ENCODE measurements around the gene MBD2.
"Not testable (repeated sequence)": the region's sequence is repeated elsewhere in the genome, so short reads cannot be mapped to it uniquely, and the experiment has no call there.

MBD2 gene

DNA sequence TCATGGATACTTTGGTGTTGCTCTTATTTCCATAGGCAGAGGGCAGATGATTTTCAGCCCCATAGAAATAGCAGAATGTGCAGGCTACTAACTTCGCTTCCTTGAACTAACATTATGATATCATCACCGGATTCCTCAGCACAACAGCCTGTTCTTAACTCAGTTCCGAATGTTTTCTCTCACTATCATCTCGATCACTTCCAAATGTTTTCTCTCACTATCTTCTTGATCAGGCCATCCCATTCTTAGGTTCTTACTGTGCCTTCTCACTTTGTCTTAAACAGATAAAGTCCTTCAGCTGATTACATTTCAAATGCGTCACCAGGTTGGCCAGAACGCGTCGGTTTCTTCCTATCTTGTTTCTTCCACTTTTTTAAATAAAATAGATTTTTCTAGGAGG lies 11.4 kb upstream of the MBD2 start:
- no peak for DNase-seq

DNA sequence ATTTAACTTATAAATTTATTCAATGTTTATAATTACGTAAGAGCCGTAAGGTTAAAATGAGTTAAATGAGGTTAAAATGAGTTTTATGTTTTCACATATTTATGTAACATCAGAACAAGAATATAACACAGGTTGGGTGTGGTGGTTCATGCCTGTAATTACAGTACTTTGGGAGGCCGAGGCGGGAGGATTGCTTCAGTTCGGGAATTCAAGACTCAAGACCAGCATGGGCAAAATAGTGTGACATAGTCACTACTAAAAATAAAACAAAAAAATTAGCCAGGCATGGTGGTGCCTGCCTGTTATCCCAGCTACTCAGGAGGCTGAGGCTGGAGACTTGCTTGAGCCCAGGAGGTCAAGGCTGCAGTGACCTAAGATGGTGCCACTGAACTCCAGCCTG lies 9.3 kb upstream of the MBD2 start:
- DNase-seq = no peak

DNA sequence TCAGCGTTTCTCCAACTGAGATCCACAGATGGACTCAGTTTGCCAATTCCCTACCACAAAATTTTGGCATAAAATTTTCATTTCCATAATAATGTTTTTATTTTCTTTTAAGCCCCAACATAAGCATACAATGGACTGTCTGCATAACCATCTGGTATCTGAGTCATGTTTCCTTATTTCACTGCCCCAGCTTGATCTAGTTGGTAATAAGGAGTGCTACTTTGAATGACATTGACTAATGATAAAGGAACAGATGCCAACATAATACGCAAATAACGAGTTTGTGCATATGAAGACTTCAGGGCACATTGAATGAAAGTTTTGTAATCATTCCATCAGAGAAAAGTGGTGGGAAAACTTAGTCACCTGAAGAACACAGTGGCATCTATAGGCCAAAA lies 8.8 kb upstream of the MBD2 start:
- no peak for DNase-seq

DNA sequence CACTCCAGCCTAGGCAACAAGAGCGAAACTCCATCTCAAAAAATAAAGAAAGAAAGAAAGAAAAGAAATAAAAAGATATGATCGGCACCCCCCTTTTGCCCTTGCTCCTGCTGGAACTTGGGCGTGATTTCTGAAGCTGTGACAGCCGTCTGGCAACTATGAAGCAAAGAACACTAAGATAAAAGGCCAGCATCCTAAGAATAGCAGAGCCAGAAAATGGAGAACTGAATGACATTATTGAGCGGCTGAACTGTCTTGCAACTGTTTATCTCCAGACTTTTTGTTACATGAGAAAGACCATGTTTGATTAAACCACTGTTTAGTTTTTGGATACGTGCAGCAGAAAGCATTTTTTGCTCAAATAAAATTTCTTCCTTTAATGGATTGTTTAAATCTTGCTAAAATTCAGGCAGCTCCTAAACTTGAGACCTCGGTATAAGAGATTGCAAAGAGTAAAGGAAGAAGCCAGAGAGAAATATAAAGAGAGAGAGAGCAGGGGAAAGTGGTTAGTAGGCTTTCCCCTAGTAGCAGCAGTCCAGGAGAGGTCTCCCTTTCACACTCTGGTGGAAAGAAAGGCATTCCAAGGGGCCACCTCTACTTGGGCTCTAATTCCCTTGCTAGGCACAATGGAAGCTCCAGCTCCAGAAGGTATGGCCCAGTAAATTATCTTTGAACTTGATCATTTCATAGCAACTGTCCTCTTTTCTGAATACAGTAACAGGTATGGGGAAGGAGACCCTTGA lies 8.2 kb upstream of the MBD2 start:
- DNase-seq = no peak

DNA sequence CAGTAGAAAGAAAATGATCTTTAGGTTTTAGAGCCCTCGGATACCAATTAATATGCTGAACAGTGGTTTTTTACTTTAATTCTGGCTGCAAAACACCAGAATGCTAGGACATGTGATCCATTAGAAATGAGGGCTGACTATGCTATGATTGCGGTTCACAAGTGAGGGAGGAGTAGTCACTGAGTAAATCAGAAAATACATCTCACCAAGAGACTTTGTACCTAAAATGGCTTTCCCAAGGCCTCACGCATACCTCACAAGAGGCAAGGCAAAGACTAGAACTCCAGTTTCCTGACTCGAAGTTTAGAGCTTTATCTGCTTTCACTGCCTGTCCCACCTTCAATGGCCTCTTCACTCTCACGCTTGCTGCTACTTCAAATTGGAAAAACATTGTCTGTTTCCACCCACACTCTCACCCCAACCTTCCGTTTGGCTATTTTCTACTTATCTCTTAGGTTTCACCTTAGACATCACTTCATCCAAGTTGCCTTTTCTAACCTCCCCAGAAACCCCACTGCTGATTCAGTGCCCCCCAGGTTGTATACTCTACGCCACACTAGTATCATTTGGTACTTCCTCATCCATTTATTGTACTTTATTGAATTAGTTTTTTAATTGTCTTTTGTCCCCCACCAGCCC lies 5.1 kb upstream of the MBD2 start:
- no peak for DNase-seq

DNA sequence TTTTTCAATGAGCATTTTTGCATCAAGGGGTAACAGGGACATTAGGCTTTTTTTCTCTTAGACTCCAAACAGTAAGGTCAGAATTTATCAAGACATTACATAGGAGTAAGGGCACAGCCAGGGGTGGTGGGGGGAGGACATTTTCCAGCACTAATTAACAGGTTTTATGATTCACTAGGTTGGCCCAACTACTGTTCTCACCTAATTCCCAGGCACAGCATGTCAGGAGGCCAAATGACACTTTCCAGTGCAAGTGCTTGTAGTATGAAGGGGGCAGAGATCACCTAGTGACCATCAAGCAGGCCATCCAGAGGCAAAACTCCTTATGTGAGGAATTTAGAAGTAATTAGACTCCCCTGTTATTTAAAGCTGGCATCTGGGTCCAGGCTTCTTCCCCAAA lies 3.9 kb upstream of the MBD2 start:
- DNase-seq = no peak

DNA sequence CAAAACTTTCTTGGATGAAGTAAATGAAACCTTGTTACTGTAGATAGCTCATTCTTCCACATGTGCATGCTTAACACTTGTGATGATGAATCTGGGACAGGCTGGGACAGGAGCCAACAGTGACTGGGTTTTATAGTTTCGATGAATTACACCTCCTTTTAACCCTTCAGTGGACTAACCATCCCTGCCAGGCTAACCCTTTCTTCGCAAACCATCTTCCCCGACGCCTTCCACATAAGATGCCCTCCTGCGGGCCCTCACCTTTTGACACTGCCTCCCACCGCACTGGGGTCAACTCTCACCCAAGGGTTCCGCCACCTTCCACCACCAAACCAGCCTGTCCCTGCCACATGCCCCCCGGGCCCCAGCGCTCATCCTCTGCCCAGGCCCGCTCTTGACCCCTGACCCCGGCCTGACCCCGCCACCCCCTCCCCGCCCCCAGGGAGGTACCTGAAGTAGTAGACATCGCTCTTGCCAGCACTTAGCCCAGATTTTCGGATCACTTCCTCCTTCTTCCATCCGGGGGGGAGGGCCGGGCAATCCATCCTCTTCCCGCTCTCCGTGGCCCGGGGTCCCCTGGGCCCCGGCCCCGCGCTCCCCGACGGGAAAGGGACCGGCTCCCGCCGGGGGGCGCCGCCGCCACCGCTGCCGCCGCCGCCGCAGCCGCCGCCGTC lies 764 bp downstream of the MBD2 start:
- DNase-seq = peak; percentile 29

DNA sequence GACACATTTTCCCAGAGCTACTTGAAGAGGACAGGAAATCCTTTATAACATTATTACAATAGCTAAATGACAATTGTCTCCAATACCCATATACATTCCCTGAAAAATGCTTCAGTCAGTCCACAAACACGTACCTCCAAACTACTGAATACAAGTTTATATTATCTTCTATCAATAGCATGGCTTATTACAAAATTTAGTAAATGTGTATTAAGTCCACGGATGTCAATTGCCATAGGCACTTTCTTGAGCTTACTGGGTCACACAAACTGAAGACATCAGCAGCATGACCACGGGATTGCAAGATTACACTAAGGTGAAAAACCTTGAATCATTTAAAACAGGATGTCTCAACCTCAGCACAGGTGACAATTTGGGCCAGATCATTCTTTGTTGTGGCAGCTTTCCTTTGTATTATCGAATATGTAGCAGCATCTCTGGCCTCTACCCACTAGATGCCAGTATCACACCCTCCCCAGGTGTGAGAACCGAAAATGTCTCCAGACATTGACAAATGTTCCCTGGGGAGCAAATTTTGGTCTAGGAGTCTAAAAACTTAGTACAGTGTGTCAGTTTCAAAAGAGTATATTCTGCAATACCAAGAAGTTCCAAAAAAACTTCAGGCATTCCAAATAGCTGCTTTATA lies 1.4 kb downstream of the MBD2 start:
- no peak for DNase-seq

DNA sequence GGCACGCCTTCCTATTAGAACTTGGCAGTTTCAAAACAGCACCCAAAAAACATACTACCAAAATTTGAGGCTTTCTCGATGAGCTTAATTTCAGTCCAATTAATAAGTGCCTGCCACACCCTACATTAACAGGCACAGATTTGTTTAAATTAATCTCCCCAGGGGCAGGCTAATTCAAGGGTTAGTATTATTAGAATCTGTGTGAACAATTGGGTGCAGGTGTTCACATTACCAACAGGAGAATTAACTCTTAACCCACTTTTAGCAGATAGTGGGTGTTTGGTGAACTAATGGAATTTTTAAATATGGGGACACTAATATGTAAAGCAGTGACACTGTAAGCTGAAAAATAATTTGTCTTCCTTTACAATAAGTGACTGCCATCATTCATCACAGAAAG lies 4.1 kb downstream of the MBD2 start:
- no peak for DNase-seq

DNA sequence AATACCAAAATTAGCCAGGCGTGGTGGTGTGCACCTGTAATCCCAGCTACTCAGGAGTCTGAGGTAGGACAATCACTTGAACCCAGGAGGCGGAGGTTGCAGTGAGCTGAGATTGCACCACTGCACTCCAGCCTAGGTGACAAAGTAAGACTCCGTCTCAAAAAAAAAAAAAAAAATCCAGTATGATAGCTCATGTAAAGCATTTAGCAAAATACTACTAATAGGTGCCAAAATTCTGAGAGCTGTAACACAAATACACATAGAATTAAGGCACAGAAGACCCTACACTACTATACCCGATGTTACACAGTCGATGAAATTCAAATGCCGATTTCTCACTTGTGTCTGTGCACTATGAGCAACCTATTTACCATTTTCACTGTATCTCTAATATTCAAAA lies 5.7 kb downstream of the MBD2 start:
- not testable (repeated sequence) for DNase-seq

DNA sequence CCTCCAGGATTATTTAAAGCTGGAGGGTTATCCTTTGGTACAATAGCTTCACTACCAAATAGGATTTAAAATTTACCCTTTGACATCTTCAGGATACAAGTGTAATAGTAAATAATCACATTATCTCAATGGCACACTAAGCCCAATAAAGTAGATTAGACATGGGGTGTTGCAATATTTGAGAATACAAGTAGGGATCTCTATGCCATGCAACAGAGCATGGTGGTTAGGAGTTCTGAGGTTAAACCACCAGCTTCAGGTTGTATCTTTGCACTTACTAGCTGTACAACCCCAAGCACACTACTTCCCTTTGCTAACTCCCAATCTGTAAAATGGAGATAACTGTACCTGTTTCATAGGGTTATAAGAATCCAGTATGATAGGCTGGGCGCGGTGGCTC lies 6.2 kb downstream of the MBD2 start:
- DNase-seq = no peak

DNA sequence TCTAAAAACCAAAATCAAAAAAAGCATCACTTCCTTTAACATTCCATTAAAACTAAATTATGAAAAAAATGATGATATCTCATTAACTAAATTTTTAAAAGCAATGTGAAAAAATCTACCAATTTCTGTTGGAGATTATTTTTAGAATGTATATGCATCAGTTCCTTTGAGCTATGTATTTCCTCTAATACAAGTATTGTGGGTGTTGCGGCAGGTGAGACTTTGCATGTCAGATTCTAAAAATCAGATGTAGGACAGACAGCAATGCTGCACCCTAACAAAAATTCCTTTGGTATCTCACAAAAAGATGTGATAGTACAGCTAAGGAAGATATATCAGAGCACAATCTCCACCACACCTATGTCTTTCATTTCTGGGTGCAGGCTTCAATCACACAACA lies 6.8 kb downstream of the MBD2 start:
- no peak for DNase-seq

DNA sequence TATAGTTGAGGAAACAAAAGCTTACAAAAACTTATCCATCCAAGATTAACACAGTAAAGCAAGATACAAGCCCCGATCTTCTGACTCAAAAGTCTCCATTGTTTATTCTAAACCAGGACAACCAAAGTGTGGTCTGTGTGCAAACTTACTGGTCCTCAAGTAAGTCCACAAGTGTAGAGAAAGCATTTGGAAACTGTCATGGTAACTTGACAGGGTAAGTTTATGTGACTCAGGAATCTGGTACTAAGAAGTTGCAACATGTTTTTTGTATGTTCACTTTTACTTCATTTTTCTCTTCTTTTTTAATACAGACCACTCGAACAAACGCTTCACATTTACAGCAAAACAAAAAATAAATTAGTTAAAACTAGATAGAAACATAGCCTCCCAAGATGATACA lies 9.4 kb downstream of the MBD2 start:
- DNase-seq = no peak

DNA sequence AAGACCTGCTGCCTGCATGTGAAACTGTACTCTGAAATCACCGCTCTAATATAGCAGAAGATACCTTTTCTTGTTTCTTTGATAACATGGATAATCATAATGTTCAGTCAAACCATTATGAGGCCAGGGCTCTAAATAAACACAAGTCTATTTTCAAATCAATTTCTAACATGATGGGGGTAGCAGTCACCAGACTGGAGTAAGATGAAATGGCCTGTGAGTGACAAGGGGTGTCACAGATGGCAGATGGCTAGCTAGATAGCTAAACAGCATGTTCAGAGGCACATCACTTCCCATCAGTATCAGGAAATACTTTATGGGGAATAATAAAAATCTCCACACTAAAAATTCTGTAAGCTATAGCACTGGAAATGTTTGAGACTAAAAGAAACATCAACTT lies 14.0 kb downstream of the MBD2 start:
- no peak for DNase-seq

DNA sequence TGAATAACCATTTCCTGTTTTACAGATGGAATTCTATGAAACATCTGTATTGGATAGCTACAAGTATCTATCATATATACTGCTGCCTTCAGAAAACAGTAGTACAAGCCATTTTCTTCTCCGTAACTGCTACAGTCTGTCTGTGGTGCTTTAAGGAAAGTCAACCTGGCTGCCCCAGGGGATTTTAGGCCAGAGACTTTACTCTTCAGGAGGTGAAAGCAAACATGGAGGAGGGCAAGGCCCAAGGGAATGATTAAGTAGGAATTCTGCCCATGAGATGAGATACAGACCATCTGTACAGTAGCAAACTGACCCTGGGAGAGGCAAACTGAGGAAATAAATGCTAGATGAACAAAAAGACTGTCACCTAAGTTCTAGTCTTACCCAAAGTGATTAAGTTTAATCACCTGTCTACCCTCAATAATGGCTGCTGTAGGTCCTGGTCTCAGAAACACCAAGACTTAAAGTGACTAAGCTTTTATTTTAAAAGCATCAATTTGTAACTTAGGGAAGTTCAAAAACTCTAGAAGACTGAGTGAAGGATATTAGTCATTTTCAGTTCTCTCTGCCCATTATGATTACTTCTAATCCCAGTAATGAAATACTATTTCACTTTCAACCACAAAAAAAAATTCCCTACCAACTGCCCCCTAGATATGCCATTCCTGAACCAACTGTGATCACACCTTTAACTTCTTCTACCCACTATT lies 14.8 kb downstream of the MBD2 start:
- no peak for DNase-seq

DNA sequence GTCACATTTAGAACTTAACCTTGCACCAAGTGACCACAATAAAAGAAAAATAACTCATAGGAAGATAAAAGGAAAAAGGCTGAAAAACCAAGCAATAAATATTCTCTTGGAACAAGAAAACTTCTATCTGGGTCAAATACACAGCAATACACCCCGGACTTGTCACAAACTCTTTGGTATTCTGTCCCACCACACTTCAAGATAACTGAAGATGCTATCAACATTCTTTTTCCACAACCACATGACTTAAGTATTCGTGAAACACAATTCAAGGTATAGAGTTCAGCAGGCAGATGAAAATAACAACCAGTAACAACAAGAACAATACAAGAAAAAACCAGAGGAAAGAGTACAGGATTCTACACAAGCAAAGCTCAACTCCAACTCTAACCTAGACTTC lies 18.0 kb downstream of the MBD2 start:
- DNase-seq = no peak

DNA sequence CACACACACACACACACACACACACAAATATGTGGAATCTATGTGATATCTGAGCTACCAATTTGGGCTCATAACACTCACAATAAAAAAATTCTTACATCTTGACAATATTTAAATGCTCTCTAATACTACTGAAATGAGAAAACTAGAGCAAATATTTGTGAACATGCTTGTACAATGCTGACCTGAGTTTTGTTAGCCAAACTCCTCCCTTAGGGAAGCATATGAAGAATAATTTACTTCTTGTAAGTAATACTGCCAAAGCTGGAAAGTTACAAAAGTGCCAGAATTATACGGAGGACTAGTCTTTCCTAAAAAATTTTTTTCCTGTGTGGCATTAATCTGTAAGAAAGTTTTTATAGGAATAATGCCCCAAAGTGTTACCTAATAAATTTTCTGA lies 18.5 kb downstream of the MBD2 start:
- DNase-seq = no peak

DNA sequence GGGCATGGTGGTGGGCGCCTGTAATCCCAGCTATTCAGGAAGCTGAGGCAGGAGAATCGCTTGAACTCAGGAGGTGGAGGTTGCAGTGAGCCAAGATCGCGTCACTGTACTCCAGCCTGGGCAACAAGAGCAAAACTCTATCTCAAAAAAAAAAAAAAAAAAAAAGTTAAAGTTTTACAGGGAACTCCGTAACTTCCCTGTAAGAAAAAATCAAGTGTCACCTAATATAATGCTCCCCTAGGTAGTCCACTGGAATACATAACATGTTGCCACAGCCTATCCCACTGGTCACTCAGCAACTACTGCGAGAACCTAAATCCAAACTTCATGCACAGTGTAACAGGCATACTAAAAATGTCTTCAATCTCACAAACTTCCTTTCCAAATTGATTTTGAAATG lies 19.0 kb downstream of the MBD2 start:
- not testable (repeated sequence) for DNase-seq

DNA sequence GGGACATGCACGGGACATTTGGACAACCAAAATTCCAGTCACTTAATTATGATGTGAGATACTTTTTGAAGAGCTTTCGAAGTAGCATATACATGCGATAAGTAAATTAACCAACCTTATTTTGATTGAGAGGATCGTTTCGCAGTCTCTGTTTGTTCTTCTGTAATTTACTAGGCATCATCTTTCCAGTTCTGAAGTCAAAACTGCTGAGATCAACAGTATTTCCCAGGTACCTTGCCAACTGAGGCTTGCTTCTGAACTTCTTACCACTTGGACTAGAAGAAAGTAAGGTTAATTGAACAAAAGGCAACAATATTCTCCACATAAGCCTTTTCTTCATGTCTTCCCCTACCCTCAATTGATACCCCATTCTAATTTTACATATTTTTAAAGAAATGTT lies 19.6 kb downstream of the MBD2 start:
- no peak for DNase-seq

DNA sequence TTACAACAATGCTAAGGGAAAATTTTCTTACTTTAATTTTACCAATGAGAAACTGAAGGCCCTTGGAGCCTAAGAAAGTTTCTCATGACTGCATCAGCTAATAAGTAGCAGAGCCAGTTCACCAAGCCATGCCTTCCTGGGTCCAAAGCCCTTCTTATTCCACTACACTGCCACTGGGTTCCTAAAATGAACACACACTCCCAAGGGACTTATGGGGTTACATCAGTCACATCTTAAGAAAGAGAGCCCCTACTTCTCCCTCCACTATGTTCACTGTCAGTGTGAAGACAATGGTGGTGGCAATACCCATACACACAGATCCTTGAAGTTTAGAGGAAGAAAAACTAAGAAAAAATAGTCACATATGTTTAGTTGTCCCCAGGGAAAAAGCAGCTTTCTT lies 20.6 kb downstream of the MBD2 start:
- DNase-seq = no peak

DNA sequence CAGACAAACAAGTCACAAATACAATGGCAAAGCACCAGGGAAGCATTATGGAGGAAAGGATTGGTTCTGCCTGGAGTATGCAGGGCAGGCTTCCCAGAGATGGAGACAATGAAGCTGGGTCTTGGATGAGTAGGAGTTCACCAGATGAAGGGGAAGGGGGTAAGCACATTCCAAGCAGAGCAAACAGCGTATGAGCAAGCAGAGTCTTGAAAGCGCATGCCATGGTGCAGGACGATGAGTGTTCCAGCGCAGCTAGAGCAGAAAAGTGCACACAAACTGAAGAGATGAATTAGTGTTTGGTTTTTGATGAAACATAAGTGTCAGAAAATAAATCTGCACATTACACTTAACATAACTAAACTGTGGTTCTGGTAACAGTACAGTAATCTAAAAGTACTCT lies 21.6 kb downstream of the MBD2 start:
- no peak for DNase-seq

DNA sequence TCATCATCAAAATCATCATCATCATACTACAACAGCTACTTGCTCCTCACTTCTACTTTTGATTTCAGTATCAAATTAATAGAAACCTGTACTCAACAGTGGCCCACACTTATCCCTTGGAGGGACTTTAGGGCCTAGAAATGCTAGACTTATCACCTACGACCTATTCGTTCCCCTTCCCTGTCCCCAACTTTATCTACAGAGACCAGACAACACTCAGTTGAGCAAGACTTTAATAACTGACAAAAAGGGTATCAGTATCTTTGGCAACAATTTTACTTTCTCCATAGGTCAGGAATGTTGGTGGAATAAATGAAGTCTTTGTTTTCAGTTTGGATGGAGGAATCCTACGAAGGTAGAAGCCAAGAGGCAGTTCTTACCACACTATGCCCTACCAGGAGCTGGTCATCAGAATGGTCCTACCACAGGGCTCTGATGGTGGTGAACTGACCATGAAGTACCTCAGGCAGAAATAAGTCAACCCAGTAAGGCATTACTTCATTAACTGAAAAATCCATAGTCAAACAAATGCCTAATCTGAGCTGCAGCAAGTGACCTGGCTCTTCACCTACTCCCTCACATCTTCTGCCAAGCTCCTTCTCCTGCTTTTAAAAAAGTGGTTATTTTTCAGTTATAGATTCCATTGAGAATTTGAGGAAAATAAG lies 26.6 kb downstream of the MBD2 start:
- DNase-seq = no peak

DNA sequence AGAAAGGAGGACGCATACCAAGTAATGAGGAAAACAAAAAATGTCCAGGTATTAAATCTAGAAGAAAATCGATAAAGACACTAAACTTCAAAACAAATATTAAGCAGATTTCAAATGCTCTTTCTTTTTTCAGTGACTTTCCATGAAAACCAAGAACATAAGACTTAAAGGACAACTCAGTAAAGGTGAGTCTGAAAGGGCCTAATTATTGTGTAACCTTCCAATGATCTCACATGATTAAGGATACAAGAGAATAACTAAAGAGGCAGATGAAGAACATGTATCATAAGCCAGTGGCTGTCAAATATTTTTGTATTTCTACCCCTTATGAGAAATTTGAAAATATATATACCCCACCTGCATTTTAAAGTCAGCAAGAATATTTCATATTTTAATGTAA lies 30.7 kb downstream of the MBD2 start:
- DNase-seq = no peak
